AG10803 (cell line): ENCODE measurements around the gene RAB3B.

Experiments used
- DNase-seq: peaks from one replicate; pipeline ENCODE4 v3.0.0; 2010; ENCODE audit warnings: low read depth
- H3K4me3 ChIP-seq: 2 replicates; pipeline ENCODE4 v1.5.1; 2011; ENCODE audit warnings: mild to moderate bottlenecking, low read length, control low read depth
- TF ChIP-seq, protein P1 (sequence below): conservative IDR thresholded peaks from 2 replicates; pipeline ENCODE4 v1.5.1; 2011; ENCODE audit warnings: mild to moderate bottlenecking, low read length, control low read depth, inconsistent platforms

The RAB3B gene

DNA sequence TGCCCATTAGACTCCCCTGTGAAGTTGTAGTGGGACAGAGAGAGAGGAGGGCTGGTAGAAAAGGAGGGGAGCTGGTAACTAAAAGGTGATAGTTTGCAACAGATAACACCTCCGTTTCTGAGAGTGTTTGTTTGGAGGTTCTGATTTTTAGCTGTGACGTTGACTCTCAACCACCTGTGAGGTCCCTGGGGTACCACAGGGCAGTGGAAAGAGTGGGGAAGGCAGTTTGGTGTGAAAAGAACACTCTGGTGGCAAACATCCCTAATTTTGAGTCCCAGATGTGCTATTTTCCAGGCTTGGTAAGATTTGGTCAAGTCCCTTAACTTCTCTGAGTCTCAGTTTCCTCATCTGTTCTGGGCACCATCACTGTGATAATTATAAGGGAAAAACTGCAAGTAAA lies 29.3 kb downstream of the RAB3B start:
- DNase-seq, result no peak
- TF ChIP-seq, protein P1, sequence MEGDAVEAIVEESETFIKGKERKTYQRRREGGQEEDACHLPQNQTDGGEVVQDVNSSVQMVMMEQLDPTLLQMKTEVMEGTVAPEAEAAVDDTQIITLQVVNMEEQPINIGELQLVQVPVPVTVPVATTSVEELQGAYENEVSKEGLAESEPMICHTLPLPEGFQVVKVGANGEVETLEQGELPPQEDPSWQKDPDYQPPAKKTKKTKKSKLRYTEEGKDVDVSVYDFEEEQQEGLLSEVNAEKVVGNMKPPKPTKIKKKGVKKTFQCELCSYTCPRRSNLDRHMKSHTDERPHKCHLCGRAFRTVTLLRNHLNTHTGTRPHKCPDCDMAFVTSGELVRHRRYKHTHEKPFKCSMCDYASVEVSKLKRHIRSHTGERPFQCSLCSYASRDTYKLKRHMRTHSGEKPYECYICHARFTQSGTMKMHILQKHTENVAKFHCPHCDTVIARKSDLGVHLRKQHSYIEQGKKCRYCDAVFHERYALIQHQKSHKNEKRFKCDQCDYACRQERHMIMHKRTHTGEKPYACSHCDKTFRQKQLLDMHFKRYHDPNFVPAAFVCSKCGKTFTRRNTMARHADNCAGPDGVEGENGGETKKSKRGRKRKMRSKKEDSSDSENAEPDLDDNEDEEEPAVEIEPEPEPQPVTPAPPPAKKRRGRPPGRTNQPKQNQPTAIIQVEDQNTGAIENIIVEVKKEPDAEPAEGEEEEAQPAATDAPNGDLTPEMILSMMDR, result no peak
- H3K4me3 ChIP-seq, result no peak overlapping the region

DNA sequence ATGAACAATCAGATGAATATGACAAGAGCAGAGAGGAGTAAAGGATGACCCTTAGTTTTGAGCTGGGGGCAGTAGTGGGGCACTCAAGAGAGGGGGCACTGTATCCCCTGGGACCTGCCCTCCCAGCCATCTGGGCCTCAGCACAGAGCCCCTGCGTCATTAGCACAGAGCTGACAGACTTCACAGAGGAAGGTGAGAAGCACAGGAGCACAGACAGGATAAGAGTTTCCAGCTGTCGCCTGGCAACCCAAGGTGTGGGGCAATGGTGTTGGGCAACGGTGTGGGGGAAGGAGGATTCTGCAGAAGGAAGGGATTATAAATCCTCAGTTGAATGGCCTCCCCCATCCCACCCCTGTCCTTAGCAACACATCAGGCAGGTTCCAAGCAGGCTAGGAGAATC lies 30.2 kb downstream of the RAB3B start:
- no peak overlapping the region for H3K4me3 ChIP-seq
- TF ChIP-seq, protein P1, result no peak
- DNase-seq, result no peak

DNA sequence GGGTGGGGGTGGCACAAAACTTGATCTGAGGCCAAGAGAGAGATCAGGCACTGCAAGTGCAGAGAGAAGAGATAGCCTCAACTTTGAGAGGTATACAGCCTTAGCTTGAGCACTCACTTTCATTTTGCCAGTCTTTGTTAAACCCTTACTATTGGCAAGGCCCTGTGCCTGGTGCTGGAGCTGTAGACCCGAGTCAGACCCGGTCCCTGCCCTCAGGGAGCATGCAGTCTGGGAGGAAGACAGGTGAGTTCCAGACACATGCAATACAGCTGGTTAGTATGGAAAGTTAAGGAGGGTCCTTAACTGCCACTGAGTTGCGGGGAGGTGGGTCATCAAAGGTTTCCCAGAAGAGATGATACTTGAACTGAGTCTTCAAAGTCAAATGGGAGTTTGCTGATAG lies 31.7 kb downstream of the RAB3B start:
- H3K4me3 ChIP-seq, result no peak overlapping the region
- TF ChIP-seq, protein P1, result no peak
- no peak for DNase-seq

DNA sequence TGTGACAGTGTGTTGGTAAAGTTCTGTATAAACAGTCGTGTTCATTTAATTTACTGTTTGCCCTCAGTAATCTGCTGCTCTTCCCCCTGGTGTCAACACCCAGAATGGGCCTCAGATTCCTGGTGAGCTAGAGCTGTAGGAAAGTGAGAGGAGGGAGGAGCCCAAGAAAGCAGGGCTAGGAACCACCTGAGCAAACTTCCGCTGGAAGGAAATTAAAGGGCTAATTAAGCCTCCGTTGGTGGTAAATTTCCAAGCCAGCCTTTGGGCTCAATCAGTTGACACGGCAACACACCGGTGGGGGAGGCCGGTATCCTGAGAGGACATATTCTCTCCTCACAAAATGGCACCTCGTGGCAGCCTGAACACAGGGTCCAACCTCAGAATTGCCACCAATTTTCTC lies 32.9 kb downstream of the RAB3B start:
- no peak for DNase-seq

DNA sequence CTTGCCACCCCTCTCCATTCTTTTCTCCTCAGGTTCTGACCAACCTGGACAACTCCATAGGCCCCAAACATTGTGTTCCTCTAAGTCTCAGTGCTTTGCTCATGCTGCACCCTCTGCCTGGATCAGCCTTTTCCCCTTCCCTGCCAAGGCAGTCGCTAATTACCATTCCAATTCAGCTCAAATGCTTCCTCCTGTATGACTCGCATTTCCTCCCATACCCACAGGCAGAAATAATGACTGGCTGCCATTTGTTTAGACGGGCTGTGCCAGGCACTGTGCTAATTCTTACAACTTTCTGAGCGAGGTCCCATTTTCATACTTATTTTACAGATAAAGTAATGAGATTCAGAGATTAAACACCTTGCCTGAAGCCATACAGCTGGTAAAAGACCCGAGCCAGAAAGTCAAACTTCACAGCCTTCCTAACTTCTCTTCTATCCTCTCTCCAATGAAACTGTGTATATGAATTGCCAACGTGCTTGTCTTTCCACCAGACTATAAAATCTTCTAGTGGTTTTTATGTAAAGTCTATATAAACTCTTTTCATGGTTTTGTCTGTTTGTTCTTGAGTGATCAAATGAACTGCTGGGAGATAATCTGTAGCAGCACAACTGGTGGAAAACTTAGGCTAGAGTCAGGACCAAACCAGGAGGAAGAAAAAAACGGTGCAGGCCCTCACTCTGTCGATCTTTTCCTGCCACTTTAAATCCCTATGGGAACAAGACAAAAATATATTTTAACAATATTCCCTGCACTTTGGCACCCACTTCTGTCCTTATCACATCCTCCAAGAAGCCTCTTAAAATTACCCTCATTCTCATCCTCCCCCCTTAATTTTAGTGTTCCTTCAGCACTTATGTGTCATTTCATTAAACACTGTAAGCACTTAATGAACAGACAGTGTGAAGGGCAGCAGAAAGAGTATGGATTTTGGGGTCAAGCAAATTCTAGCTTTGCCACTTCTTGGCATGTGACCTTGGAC lies 33.7 kb downstream of the RAB3B start:
- TF ChIP-seq, protein P1, result no peak
- DNase-seq, result peak; percentile 63
- H3K4me3 ChIP-seq, result no peak overlapping the region

More for the DNA sequence above, 32.9 kb downstream of the RAB3B start:
- H3K4me3 ChIP-seq, result no peak overlapping the region
- TF ChIP-seq, protein P1, result no peak

DNA sequence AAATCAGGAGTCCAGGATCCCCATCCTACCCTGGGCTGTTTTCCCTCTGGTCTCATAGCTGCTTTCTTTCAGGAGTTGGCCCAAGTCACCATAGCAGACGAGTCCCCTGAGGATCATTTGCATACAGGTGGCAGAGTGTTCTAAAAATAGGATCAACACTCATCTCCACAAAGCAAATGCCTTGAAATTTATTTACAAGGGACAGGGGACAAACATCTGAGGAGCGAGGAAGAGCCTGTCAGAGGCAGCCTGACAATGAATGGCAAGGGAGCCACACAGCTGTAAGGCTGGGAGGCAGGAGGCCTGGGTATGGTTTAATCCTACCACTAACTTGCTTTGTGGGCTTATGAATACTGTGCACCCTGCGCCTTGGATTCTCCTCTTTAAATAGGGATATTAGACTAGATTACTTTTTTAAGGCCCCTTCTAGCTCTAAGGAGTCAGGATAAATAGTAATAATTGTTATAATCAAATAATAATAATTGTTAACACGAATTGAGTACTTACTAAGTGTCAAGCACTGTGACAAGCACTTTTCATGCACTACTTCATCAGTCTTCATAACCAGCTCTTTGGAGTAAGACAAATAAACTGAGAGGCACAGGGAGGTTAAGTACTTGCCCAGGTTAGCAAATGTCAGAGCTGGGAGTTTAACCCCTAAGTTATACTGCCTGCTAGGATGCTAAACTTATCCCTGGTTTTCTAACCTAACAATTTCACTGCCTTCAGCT lies 34.5 kb downstream of the RAB3B start:
- H3K4me3 ChIP-seq, result no peak overlapping the region
- TF ChIP-seq, protein P1, result no peak
- DNase-seq, result no peak
